GM12878 (cell line): ENCODE measurements around the gene SPRR5. TPM values are rescaled to one million over a fixed set of nuclear protein-coding genes. Genes with fewer than 3 reads are reported as not detected.

ENCODE experiments used
- ATAC-seq: fragments of 200-7000 bp; cut with Tn5 transposase; 3 replicates; pipeline ENCODE4 v1.9.1; 2020; ENCODE audit warnings: mild to moderate bottlenecking, moderate library complexity
- BruUV-seq: library from RNA; stranded (reverse); fragments of 400-500 nt; replicated peaks from 2 replicates; lab custom pipeline; 2021; lab: Mats Ljungman, UMichigan
- CTCF ChIA-PET: fragments of 300-600 bp; sonication (Branson Sonifier 250); formaldehyde crosslinking; extraction: SDS; loops from one replicate; lab custom pipeline; 2021; ENCODE audit warnings: inconsistent platforms; lab: Yijun Ruan, JAX
- POLR2A ChIA-PET: fragments of 350-600 bp; formaldehyde crosslinking; extraction: SDS; loops from one replicate; lab custom pipeline; 2021; ENCODE audit warnings: inconsistent platforms; lab: Charles Lee
- RAD21 ChIA-PET: fragments of 300-600 bp; sonication (Branson Sonifier 250); formaldehyde crosslinking; loops from one replicate; lab custom pipeline; 2023; ENCODE audit warnings: antibody characterized with exemption; ENCODE audit not compliant: unreplicated experiment; lab: Charles Lee
- SMC1A ChIA-PET: fragments of 300-600 bp; sonication (Branson Sonifier 250); formaldehyde crosslinking; loops from one replicate; lab custom pipeline; 2023; ENCODE audit not compliant: unreplicated experiment, uncharacterized antibody; lab: Charles Lee
- DNase-seq: peaks from one replicate; pipeline ENCODE4 v3.0.0-alpha.2; 2011; ENCODE audit warnings: low read depth, low spot score
- FAIRE-seq: peaks from 3 replicates; lab custom pipeline; 2011; peaks lifted over from hg19 to GRCh38; lab: Jason Lieb, UNC
- H2AFZ ChIP-seq: 2 replicates; pipeline ENCODE4 v1.6.0; 2011; ENCODE audit warnings: low read depth, low read length, control low read depth; ENCODE audit not compliant: control insufficient read depth
- H3K27ac ChIP-seq: 2 replicates; pipeline ENCODE4 v1.5.1; 2011; ENCODE audit warnings: control low read depth; ENCODE audit not compliant: control insufficient read depth, insufficient read depth
- H3K27me3 ChIP-seq, 2 experiments: replicated peaks in 1 of 2; 2 replicates each; pipeline versions ENCODE4 v1.6.0 to v1.6.1; 2011; ENCODE audit warnings: low read length in 1 of 2; ENCODE audit not compliant: control insufficient read depth in 2 of 2, insufficient read depth in 2 of 2
- H3K36me3 ChIP-seq, 2 experiments: 2 replicates each; pipeline ENCODE4 v1.5.1; 2011; ENCODE audit warnings: low read length in 1 of 2; ENCODE audit not compliant: control insufficient read depth in 2 of 2, insufficient read depth in 2 of 2
- H3K4me1 ChIP-seq: 2 replicates; pipeline ENCODE4 v1.6.1; 2011; ENCODE audit warnings: mild to moderate bottlenecking, low read length, moderate library complexity, mixed read lengths; ENCODE audit not compliant: control insufficient read depth, insufficient read depth
- H3K4me2 ChIP-seq: 2 replicates; pipeline ENCODE4 v1.6.0; 2011; ENCODE audit warnings: control low read depth; ENCODE audit not compliant: control insufficient read depth, insufficient read depth
- H3K4me3 ChIP-seq: fragments of 200-600 bp; sonication (generic); 2 replicates; pipeline ENCODE4 v1.5.1; 2016
- H3K79me2 ChIP-seq: 2 replicates; pipeline ENCODE4 v1.6.0; 2011; ENCODE audit warnings: low read length; ENCODE audit not compliant: control insufficient read depth, insufficient read depth
- H3K9ac ChIP-seq: 2 replicates; pipeline ENCODE4 v1.8.0; 2011; ENCODE audit warnings: low read length, control low read depth, mixed read lengths; ENCODE audit not compliant: control insufficient read depth, insufficient read depth
- H3K9me3 ChIP-seq: replicated peaks from 3 replicates; pipeline ENCODE4 v1.5.1; 2011; ENCODE audit warnings: mild to moderate bottlenecking, low read length; ENCODE audit not compliant: control insufficient read depth, insufficient read depth
- H4K20me1 ChIP-seq: 2 replicates; pipeline ENCODE4 v1.6.0; 2011; ENCODE audit not compliant: control insufficient read depth, insufficient read depth
- BHLHE40 ChIP-seq, 2 experiments: fragments of 450-650 bp in 1 of 2; IDR thresholded peaks; 2 replicates each; pipeline ENCODE4 v1.6.1; 2011 to 2017; ENCODE audit warnings: low read depth in 2 of 2, borderline replicate concordance in 1 of 2, improper control_type of control experiment in 1 of 2, low read length in 1 of 2, mild to moderate bottlenecking in 1 of 2
- EED ChIP-seq: sonication (generic); IDR thresholded peaks from 2 replicates; pipeline ENCODE4 v1.6.1; 2016; ENCODE audit warnings: antibody characterized with exemption, low read depth
- IRF4 ChIP-seq: IDR thresholded peaks from 2 replicates; pipeline ENCODE4 v1.6.1; 2011; ENCODE audit warnings: low read depth, low read length
- JUNB ChIP-seq: IDR thresholded peaks from 2 replicates; pipeline ENCODE4 v1.6.1; 2016; ENCODE audit warnings: antibody characterized with exemption, mild to moderate bottlenecking
- NFIC ChIP-seq: IDR thresholded peaks from 2 replicates; pipeline ENCODE4 v1.6.1; 2012; ENCODE audit warnings: low read depth, mild to moderate bottlenecking, inconsistent platforms, low read length, moderate library complexity
- POLR2AphosphoS5 ChIP-seq: IDR thresholded peaks from 2 replicates; pipeline ENCODE4 v1.6.1; 2011; ENCODE audit warnings: mild to moderate bottlenecking, low read length, inconsistent platforms
- ZBTB4 ChIP-seq: fragments of 450-650 bp; formaldehyde crosslinking; IDR thresholded peaks from 2 replicates; pipeline ENCODE4 v1.4.0; 2022; ENCODE audit warnings: mild to moderate bottlenecking, moderate library complexity
- WGBS: methylation state at CpG from one replicate; pipeline ENCODE4 v1.1.6; 2016; ENCODE audit warnings: low lambda C conversion rate; ENCODE audit not compliant: insufficient replicate concordance, insufficient coverage; ENCODE audit errors: missing lambda C conversion rate; 5-methylcytosine and 5-hydroxymethylcytosine counted together
- in situ Hi-C: fragments of 300-500 bp; cut with MboI; formaldehyde crosslinking; loops from 9 replicates; pipeline ENCODE4 v1.14.3; 2018; ENCODE audit warnings: mixed read lengths
- intact Hi-C: fragments of 100-400 bp; cut with micrococcal nuclease; formaldehyde crosslinking; loops from one replicate; pipeline ENCODE4 v1.14.2; 2022; ENCODE audit not compliant: unreplicated experiment
- polyA plus RNA-seq, 11 experiments: library from polyadenylated mRNA; depleted of rRNA in 4 of 11; unstranded in 6 of 11; stranded (reverse) in 5 of 11; fragments of >200 nt; fragmentation: Nextera tagmentation in 4 of 11; fragmentation: Illumina TruSeq in 1 of 11; extraction: Ambion mirVana in 4 of 11; extraction: Trizol in 1 of 11; gene quantifications; 1 replicate in 1 of 11; 2 replicates in 10 of 11; pipeline versions ENCODE4 v1.2.1 to v1.2.3, GENCODE V29; 2011 to 2016; ENCODE audit warnings: inconsistent platforms in 2 of 11, missing spikeins in 2 of 11, low read depth in 1 of 11
- total RNA-seq, 4 experiments: library from RNA; depleted of rRNA in 3 of 4; stranded (reverse); fragments of >200 nt in 3 of 4; fragmentation: Illumina TruSeq in 1 of 4; extraction: Trizol in 1 of 4; gene quantifications; 2 replicates each; pipeline versions ENCODE4 v1.2.1 to v1.2.3, GENCODE V29; 2013 to 2021

SPRR5 gene
- total and polyA plus RNA-seq, 10 of the 15 experiments (the other 5 are each of a cell fraction or from before 2014, with no cell fraction given): not detected

- DNase-seq (no peak), ATAC-seq (peak; percentile 80)
- TF ChIP-seq POLR2AphosphoS5: no peak
- TF ChIP-seq EED: 0 out of 2 replicates have a peak, but pooled peaks have one; percentile 29
- TF ChIP-seq BHLHE40 (IDR thresholded peaks at IDR 0.05; ENCODE audit: borderline replicate concordance in 1 of 2, low read depth in 2 of 2, low read length in 1 of 2): peak in 1 of 2 experiments; percentile 10; a peak in 1 of 4 replicates
- TF ChIP-seq NFIC: 0 out of 2 replicates have a peak, but pooled peaks have one; percentile 28
- peak; percentile 76 for TF ChIP-seq JUNB
- TF ChIP-seq IRF4: 0 out of 2 replicates have a peak, but pooled peaks have one; percentile 43
- TF ChIP-seq ZBTB4: no peak
- TF ChIP-seq, all 136 proteins: peak for 5
- WGBS: under 1% methylated on average over 7 of the region's 7 CpGs
- H3K4me2 ChIP-seq: no peak overlapping the region
- no peaks in the 10 kb centered on the region; a peak in 1 of 4 replicates for H3K27me3 ChIP-seq
- RAD21 ChIA-PET: no interaction called here
- no TSS peak for BruUV-seq
- peaks cover 6% of the 10 kb centered on the region; the same call in 1 of the 2 replicates for H3K4me1 ChIP-seq
- no peaks in the 10 kb centered on the region for H3K36me3 ChIP-seq
- POLR2A ChIA-PET: no interaction called here
- intact Hi-C loops (loop anchor here (10.0 kb wide), 1 partner anchor 258 kb away; no protein-coding TSS in a partner anchor), in situ Hi-C loops (no loop called here)
- H3K4me3 ChIP-seq: no peak overlapping the region
- H3K9me3 ChIP-seq: no peaks in the 10 kb centered on the region
- no peak overlapping the region for H3K27ac ChIP-seq
- no peak overlapping the region for H2AFZ ChIP-seq
- no peaks in the 10 kb centered on the region for H3K79me2 ChIP-seq
- no peaks in the 10 kb centered on the region for H4K20me1 ChIP-seq
- FAIRE-seq: no peak
- SMC1A ChIA-PET: interaction anchor here (1.1 to 1.8 kb wide), 4 partner anchors 13 to 65 kb away, joined by 3 to 5 read pairs (median 4); no protein-coding TSS in a partner anchor
- H3K9ac ChIP-seq: no peak overlapping the region
- CTCF ChIA-PET: interaction anchor here (0.9 kb wide), 1 partner anchor 226 kb away, joined by 6 read pairs; no protein-coding TSS in a partner anchor
These were observed 20.2 kb downstream of the SPRR5 start for GRCh38 chr1:152967201-152967600.
